HepG2 (cell line): ENCODE results near the gene RNF25. TPM values are rescaled to one million over a fixed set of nuclear protein-coding genes. Genes with fewer than 3 reads are reported as not detected.

Experiments used
- ETV6 ChIP-seq: sonication (generic); formaldehyde crosslinking; conservative IDR thresholded peaks from 2 replicates; pipeline ENCODE4 v1.4.0; 2020; ENCODE audit warnings: missing genetic modification reagents
- HDAC2 ChIP-seq: sonication (generic); formaldehyde crosslinking; IDR thresholded peaks from 2 replicates; pipeline ENCODE4 v1.4.0; 2020; ENCODE audit warnings: missing genetic modification reagents
- HMG20B ChIP-seq: conservative IDR thresholded peaks from 2 replicates; pipeline ENCODE4 v1.6.1; 2016; ENCODE audit warnings: missing genetic modification reagents, missing compliant biosample characterization
- HNRNPK ChIP-seq: fragments of 200-400 bp; formaldehyde crosslinking; IDR thresholded peaks from 2 replicates; pipeline ENCODE4 v1.6.1; 2018; ENCODE audit warnings: low read length, low read depth, moderate library complexity, mild to moderate bottlenecking; ENCODE audit not compliant: poor library complexity, severe bottlenecking
- RFXAP ChIP-seq: sonication (generic); formaldehyde crosslinking; IDR thresholded peaks from 2 replicates; pipeline ENCODE4 v1.4.0; 2020; ENCODE audit warnings: missing genetic modification reagents, borderline replicate concordance
- SETDB1 ChIP-seq: sonication (generic); formaldehyde crosslinking; IDR thresholded peaks from 2 replicates; pipeline ENCODE4 v1.5.1; 2020; ENCODE audit warnings: missing genetic modification reagents, mild to moderate bottlenecking, borderline replicate concordance
- SMC3 ChIP-seq: IDR thresholded peaks from 2 replicates; pipeline ENCODE4 v1.6.1; 2011; ENCODE audit warnings: low read length, improper control_type of control experiment
- TRIM24 ChIP-seq: sonication (generic); formaldehyde crosslinking; IDR thresholded peaks from 2 replicates; pipeline ENCODE4 v1.8.0; 2022; ENCODE audit warnings: mild to moderate bottlenecking, missing genetic modification reagents
- ZNF264 ChIP-seq: sonication (generic); formaldehyde crosslinking; IDR thresholded peaks from 2 replicates; pipeline ENCODE4 v1.4.0; 2020; ENCODE audit warnings: missing genetic modification reagents
- ZNF280D ChIP-seq: sonication (generic); formaldehyde crosslinking; IDR thresholded peaks from 2 replicates; pipeline ENCODE4 v1.5.1; 2020; ENCODE audit warnings: mild to moderate bottlenecking, missing genetic modification reagents
- ZNF710 ChIP-seq: sonication (generic); formaldehyde crosslinking; IDR thresholded peaks from 2 replicates; pipeline ENCODE4 v1.5.0; 2020; ENCODE audit warnings: mild to moderate bottlenecking, missing genetic modification reagents, borderline replicate concordance
- polyA plus RNA-seq, 8 experiments: library from polyadenylated mRNA; depleted of rRNA in 3 of 8; stranded (reverse) in 7 of 8; unstranded in 1 of 8; fragments of >200 nt; fragmentation: Illumina TruSeq in 4 of 8; extraction: Trizol in 4 of 8; gene quantifications; 2 replicates each; pipeline versions ENCODE4 v1.2.1 to v1.2.3, GENCODE V29; 2011 to 2016; ENCODE audit warnings: low read depth in 4 of 8, missing spikeins in 1 of 8, mixed read lengths in 1 of 8; ENCODE audit not compliant: insufficient read depth in 1 of 8
- total RNA-seq, 5 experiments: library from RNA; depleted of rRNA; stranded (reverse); fragments of >200 nt; fragmentation: Illumina TruSeq; extraction: Trizol; gene quantifications; 2 replicates each; pipeline ENCODE4 v1.2.3, GENCODE V29; 2016; ENCODE audit warnings: low read depth in 1 of 5
- TF ChIP-seq, protein P1 (sequence below): sonication (generic); formaldehyde crosslinking; IDR thresholded peaks from 2 replicates; pipeline ENCODE4 v1.5.0; 2020; ENCODE audit warnings: missing genetic modification reagents
- TF ChIP-seq, protein P2 (sequence below): sonication (generic); formaldehyde crosslinking; IDR thresholded peaks from 2 replicates; pipeline ENCODE4 v1.8.0; 2022; ENCODE audit warnings: missing genetic modification reagents, mild to moderate bottlenecking, inconsistent platforms, borderline replicate concordance
- TF ChIP-seq, protein P3 (sequence below): sonication (generic); formaldehyde crosslinking; conservative IDR thresholded peaks from 2 replicates; pipeline ENCODE4 v1.8.1; 2023; ENCODE audit warnings: missing genetic modification reagents

RNF25 gene
- total and polyA plus RNA-seq, 2 of the 13 experiments (the other 11 are each of a cell fraction or from before 2014, with no cell fraction given): 37.0 to 87.6 TPM

DNA sequence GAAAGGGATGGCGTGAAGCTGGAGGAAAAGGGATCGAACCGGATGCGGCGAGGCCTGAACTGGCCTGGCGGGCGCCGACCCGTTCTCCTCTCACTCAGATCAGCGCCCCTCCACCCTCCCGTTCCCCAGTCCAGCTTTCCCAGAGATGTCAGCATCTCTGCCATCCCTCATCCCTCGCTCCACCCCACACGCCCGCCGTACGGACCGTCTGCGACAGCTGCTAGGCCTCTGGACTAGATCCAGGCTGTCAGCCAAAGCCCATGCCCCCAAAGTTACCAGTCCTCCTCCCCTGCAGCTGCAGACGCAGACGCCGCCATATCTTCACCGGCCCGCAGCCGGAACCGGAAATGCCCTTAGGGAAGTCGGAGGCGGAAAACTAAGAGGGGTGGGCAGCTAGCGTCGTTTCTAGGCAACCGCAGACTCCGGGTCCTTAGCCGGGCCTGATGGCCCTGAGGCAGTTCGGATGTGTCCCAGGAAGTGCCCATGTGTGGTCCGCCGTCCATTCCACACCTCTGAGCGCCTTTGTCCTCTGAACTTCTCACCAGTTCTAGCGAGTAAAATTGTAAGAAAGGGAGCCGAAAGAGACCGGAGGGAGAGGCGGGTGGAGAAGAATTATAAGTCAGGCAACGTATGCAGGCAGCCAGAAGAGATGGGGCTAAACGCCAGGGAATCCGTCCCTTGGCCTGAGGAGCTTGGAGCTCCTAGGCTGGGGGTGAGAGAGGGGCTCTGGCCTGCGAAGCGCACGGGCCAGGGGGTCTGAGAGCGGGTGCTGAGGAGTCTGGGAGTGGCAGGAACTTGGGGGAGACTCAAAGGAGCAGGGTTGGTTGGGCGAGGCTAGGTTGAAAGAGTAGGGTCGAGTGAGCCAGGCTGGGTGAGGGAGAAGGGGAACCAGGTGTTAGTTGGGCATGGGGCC lies at the start of gene RNF25, which contains the start of gene STK36 (continued):
- TF ChIP-seq SMC3: no peak
- peak; percentile 53; the same call in 1 of the 2 replicates for TF ChIP-seq HDAC2 (CRISPR knock-in tag)
- TF ChIP-seq, protein P1, sequence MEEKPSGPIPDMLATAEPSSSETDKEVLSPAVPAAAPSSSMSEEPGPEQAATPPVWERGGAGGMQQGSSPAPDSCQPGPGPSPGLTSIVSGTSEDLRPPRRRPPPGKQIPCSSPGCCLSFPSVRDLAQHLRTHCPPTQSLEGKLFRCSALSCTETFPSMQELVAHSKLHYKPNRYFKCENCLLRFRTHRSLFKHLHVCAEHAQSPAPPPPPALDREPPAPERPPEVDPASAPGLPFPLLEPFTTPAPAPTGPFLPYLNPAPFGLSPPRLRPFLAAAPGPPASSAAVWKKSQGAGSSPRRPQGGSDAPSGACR: no peak; the same call in 1 of the 2 replicates
- TF ChIP-seq TRIM24: no peak
- TF ChIP-seq ETV6 (CRISPR knock-in tag): peak; percentile 96
- TF ChIP-seq SETDB1 (CRISPR knock-in tag): no peak
- TF ChIP-seq, protein P2, sequence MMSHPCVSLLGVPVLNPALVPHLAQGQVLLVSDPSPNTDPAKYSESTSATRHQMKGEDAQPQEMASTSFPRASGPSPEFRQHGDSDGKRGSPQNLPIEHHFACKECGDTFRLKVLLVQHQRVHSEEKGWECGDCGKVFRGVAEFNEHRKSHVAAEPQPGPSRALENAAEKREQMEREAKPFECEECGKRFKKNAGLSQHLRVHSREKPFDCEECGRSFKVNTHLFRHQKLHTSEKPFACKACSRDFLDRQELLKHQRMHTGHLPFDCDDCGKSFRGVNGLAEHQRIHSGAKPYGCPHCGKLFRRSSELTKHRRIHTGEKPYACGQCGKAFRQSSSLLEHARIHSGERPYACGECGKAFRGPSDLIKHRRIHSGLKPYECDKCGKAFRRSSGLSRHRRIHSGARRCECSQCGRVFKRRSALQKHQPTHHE (CRISPR knock-in tag): peak; percentile 65; the same call in 1 of the 2 replicates
- TF ChIP-seq, protein P3, sequence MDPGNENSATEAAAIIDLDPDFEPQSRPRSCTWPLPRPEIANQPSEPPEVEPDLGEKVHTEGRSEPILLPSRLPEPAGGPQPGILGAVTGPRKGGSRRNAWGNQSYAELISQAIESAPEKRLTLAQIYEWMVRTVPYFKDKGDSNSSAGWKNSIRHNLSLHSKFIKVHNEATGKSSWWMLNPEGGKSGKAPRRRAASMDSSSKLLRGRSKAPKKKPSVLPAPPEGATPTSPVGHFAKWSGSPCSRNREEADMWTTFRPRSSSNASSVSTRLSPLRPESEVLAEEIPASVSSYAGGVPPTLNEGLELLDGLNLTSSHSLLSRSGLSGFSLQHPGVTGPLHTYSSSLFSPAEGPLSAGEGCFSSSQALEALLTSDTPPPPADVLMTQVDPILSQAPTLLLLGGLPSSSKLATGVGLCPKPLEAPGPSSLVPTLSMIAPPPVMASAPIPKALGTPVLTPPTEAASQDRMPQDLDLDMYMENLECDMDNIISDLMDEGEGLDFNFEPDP (CRISPR knock-in tag): no peak
- TF ChIP-seq ZNF710 (CRISPR knock-in tag): peak; percentile 68
- TF ChIP-seq ZNF280D (CRISPR knock-in tag): no peak
- TF ChIP-seq ZNF264 (CRISPR knock-in tag): no peak
- no peak for TF ChIP-seq HMG20B (CRISPR knock-in tag)
- TF ChIP-seq HNRNPK: peak; percentile 30
- TF ChIP-seq RFXAP (CRISPR knock-in tag): peak; percentile 39; the same call in 1 of the 2 replicates
